SK-N-SH treated with all-trans-retinoic acid at 6 μM for 48 hours (cell line): ENCODE measurements around the gene DEPP1.

Source experiments
- ATAC-seq: fragments of 200-7000 bp; cut with Tn5 transposase; 3 replicates; pipeline ENCODE4 v1.9.1; 2020; ENCODE audit warnings: mild to moderate bottlenecking, moderate library complexity
- ARNTL ChIP-seq: fragments of 450-650 bp; formaldehyde crosslinking; IDR thresholded peaks from 2 replicates; pipeline ENCODE4 v1.5.0; 2020; ENCODE audit warnings: low read depth, mild to moderate bottlenecking, moderate library complexity, borderline replicate concordance
- BACH2 ChIP-seq: fragments of 250-450 bp; sonication (Bioruptor Pico); IDR thresholded peaks from 2 replicates; pipeline ENCODE4 v1.9.0; 2021; ENCODE audit warnings: mild to moderate bottlenecking, borderline replicate concordance
- CSDC2 ChIP-seq: fragments of 250-450 bp; sonication (Bioruptor Pico); IDR thresholded peaks from 2 replicates; pipeline ENCODE4 v1.5.0; 2020; ENCODE audit warnings: mild to moderate bottlenecking, moderate library complexity
- ESRRG ChIP-seq: fragments of 250-450 bp; sonication (Bioruptor Pico); IDR thresholded peaks from 2 replicates; pipeline ENCODE4 v1.6.1; 2021; ENCODE audit warnings: mild to moderate bottlenecking
- GLIS3 ChIP-seq: fragments of 250-450 bp; sonication (Bioruptor Pico); IDR thresholded peaks from 2 replicates; pipeline ENCODE4 v1.5.0; 2020; ENCODE audit warnings: mild to moderate bottlenecking, moderate library complexity
- OSR1 ChIP-seq: fragments of 250-450 bp; sonication (Bioruptor Pico); IDR thresholded peaks from 2 replicates; pipeline ENCODE4 v1.8.0; 2022; ENCODE audit warnings: moderate library complexity, mild to moderate bottlenecking, inconsistent platforms
- PPARA ChIP-seq: fragments of 250-450 bp; sonication (Bioruptor Pico); IDR thresholded peaks from 2 replicates; pipeline ENCODE4 v1.5.0; 2020; ENCODE audit warnings: mild to moderate bottlenecking, borderline replicate concordance
- RARB ChIP-seq: fragments of 250-450 bp; sonication (Bioruptor Pico); IDR thresholded peaks from 2 replicates; pipeline ENCODE4 v1.8.0; 2021; ENCODE audit warnings: mild to moderate bottlenecking, moderate library complexity
- SNAI2 ChIP-seq: fragments of 250-450 bp; sonication (Bioruptor Pico); IDR thresholded peaks from 2 replicates; pipeline ENCODE4 v1.5.0; 2020; ENCODE audit warnings: mild to moderate bottlenecking, moderate library complexity
- TCF4 ChIP-seq: fragments of 250-450 bp; sonication (Bioruptor Pico); IDR thresholded peaks from 2 replicates; pipeline ENCODE4 v1.8.0; 2021; ENCODE audit warnings: mild to moderate bottlenecking, moderate library complexity, borderline replicate concordance
- TOX ChIP-seq: fragments of 250-450 bp; sonication (Bioruptor Pico); IDR thresholded peaks from 2 replicates; pipeline ENCODE4 v1.8.0; 2021; ENCODE audit warnings: mild to moderate bottlenecking, moderate library complexity, borderline replicate concordance
- ZC3H10 ChIP-seq: fragments of 250-450 bp; sonication (Bioruptor Pico); IDR thresholded peaks from 2 replicates; pipeline ENCODE4 v1.5.1; 2021; ENCODE audit warnings: mild to moderate bottlenecking, moderate library complexity
- ZFP3 ChIP-seq: fragments of 250-450 bp; sonication (Bioruptor Pico); IDR thresholded peaks from 2 replicates; pipeline ENCODE4 v1.5.0; 2020; ENCODE audit warnings: mild to moderate bottlenecking, moderate library complexity
- ZFP30 ChIP-seq: fragments of 450-650 bp; formaldehyde crosslinking; IDR thresholded peaks from 2 replicates; pipeline ENCODE4 v1.5.0; 2022; ENCODE audit warnings: mild to moderate bottlenecking, moderate library complexity
- ZNF565 ChIP-seq: fragments of 450-650 bp; formaldehyde crosslinking; conservative IDR thresholded peaks from 2 replicates; pipeline ENCODE4 v1.5.0; 2020; ENCODE audit warnings: low read depth, mild to moderate bottlenecking, moderate library complexity
- ZNF70 ChIP-seq: fragments of 450-650 bp; formaldehyde crosslinking; IDR thresholded peaks from 2 replicates; pipeline ENCODE4 v1.5.0; 2020; ENCODE audit warnings: mild to moderate bottlenecking, moderate library complexity
- ZNF8 ChIP-seq: fragments of 450-650 bp; formaldehyde crosslinking; IDR thresholded peaks from 2 replicates; pipeline ENCODE4 v1.5.0; 2020; ENCODE audit warnings: mild to moderate bottlenecking, moderate library complexity
- TF ChIP-seq, protein P1 (sequence below): fragments of 250-450 bp; sonication (Bioruptor Pico); IDR thresholded peaks from 2 replicates; pipeline ENCODE4 v1.8.0; 2020; ENCODE audit warnings: mild to moderate bottlenecking, moderate library complexity, borderline replicate concordance
- TF ChIP-seq, protein P2 (sequence below): fragments of 250-450 bp; sonication (Bioruptor Pico); IDR thresholded peaks from 2 replicates; pipeline ENCODE4 v1.5.1; 2020; ENCODE audit warnings: low read depth, mild to moderate bottlenecking, moderate library complexity
- TF ChIP-seq, protein P3 (sequence below): fragments of 250-450 bp; sonication (Bioruptor Pico); IDR thresholded peaks from 2 replicates; pipeline ENCODE4 v1.5.1; 2021; ENCODE audit warnings: mild to moderate bottlenecking, moderate library complexity
- TF ChIP-seq, protein P4 (sequence below): fragments of 250-450 bp; sonication (Bioruptor Pico); IDR thresholded peaks from 2 replicates; pipeline ENCODE4 v1.8.0; 2021; ENCODE audit warnings: low read depth, mild to moderate bottlenecking, moderate library complexity, borderline replicate concordance
- TF ChIP-seq, protein P5 (sequence below): fragments of 250-450 bp; sonication (Bioruptor Pico); IDR thresholded peaks from 2 replicates; pipeline ENCODE4 v1.5.0; 2020; ENCODE audit warnings: mild to moderate bottlenecking, moderate library complexity

Gene DEPP1

DNA sequence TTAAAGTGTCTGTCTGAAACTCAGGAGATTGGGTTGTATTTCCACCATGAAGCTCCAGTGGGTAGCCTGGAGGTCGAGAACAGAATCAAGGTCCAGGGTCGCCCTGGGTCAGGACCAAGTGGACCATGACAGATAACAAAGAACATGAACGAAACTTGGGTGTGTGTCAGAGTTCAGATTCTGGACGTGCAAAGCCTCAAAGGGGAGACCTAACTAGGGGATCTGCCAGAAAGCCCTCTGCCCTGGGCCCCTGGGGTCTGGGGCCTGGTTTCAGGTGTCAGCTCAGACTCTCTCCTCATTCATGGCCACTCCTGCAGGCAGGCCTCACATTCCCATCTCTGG, 17.4 kb downstream of the DEPP1 start:
- TF ChIP-seq, protein P1, sequence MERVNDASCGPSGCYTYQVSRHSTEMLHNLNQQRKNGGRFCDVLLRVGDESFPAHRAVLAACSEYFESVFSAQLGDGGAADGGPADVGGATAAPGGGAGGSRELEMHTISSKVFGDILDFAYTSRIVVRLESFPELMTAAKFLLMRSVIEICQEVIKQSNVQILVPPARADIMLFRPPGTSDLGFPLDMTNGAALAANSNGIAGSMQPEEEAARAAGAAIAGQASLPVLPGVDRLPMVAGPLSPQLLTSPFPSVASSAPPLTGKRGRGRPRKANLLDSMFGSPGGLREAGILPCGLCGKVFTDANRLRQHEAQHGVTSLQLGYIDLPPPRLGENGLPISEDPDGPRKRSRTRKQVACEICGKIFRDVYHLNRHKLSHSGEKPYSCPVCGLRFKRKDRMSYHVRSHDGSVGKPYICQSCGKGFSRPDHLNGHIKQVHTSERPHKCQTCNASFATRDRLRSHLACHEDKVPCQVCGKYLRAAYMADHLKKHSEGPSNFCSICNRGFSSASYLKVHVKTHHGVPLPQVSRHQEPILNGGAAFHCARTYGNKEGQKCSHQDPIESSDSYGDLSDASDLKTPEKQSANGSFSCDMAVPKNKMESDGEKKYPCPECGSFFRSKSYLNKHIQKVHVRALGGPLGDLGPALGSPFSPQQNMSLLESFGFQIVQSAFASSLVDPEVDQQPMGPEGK (CRISPR knock-in tag), result no peak
- TF ChIP-seq, protein P2, sequence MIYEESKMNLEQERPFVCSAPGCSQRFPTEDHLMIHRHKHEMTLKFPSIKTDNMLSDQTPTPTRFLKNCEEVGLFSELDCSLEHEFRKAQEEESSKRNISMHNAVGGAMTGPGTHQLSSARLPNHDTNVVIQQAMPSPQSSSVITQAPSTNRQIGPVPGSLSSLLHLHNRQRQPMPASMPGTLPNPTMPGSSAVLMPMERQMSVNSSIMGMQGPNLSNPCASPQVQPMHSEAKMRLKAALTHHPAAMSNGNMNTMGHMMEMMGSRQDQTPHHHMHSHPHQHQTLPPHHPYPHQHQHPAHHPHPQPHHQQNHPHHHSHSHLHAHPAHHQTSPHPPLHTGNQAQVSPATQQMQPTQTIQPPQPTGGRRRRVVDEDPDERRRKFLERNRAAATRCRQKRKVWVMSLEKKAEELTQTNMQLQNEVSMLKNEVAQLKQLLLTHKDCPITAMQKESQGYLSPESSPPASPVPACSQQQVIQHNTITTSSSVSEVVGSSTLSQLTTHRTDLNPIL (CRISPR knock-in tag), result no peak
- TF ChIP-seq GLIS3 (CRISPR knock-in tag) (no peak), BACH2 (CRISPR knock-in tag) (no peak), ZFP3 (CRISPR knock-in tag) (no peak), ESRRG (CRISPR knock-in tag) (no peak), ZFP30 (CRISPR knock-in tag) (no peak), ZNF8 (no peak), ARNTL (CRISPR knock-in tag) (no peak), PPARA (CRISPR knock-in tag) (no peak), ZC3H10 (CRISPR knock-in tag) (no peak), TOX (no peak), CSDC2 (CRISPR knock-in tag) (no peak), OSR1 (CRISPR knock-in tag) (no peak), ZNF565 (no peak)
- TF ChIP-seq, protein P3, sequence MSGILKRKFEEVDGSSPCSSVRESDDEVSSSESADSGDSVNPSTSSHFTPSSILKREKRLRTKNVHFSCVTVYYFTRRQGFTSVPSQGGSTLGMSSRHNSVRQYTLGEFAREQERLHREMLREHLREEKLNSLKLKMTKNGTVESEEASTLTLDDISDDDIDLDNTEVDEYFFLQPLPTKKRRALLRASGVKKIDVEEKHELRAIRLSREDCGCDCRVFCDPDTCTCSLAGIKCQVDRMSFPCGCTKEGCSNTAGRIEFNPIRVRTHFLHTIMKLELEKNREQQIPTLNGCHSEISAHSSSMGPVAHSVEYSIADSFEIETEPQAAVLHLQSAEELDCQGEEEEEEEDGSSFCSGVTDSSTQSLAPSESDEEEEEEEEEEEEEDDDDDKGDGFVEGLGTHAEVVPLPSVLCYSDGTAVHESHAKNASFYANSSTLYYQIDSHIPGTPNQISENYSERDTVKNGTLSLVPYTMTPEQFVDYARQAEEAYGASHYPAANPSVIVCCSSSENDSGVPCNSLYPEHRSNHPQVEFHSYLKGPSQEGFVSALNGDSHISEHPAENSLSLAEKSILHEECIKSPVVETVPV, result no peak
- TF ChIP-seq, protein P4, sequence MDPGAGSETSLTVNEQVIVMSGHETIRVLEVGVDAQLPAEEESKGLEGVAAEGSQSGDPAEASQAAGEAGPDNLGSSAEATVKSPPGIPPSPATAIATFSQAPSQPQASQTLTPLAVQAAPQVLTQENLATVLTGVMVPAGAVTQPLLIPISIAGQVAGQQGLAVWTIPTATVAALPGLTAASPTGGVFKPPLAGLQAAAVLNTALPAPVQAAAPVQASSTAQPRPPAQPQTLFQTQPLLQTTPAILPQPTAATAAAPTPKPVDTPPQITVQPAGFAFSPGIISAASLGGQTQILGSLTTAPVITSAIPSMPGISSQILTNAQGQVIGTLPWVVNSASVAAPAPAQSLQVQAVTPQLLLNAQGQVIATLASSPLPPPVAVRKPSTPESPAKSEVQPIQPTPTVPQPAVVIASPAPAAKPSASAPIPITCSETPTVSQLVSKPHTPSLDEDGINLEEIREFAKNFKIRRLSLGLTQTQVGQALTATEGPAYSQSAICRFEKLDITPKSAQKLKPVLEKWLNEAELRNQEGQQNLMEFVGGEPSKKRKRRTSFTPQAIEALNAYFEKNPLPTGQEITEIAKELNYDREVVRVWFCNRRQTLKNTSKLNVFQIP (CRISPR knock-in tag), result no peak
- ATAC-seq, result no peak

DNA sequence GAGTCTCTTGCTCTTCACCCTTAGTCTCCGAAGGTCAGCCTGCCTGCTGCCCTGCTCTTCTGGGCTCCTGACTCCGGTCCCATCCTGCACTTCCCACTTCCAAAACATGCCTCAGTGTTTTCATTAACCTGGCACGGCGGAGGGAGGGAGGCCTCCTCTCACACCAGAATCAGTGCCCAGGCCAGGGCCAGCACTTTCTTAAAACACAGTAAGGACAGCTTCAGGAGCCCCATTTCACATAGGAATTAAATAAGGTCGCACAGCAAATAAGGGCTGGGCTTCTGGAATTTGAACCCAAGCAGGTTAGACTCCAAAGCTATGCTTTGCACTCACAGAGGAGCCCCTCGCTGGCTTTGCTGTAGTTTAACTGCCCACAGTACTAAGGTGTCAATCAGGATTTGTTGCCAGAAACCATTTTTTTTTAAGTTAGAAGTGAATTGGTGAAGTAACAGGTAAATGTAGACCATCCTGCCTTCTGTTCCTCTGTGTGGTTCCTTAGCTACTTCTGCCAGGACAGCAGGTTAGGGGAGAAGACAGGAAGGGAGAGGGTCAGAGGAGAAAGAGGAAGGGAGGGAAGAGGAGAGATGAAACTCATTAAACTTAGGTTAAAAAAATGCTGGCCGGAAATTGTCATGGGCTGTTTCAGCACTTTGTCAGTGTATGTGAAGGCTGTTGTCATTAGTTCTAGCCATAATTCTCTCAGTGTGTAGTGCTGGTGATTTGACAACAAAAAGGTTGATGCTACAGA, 18.0 kb downstream of the DEPP1 start:
- no peak for ATAC-seq
- TF ChIP-seq TOX (no peak), TCF4 (CRISPR knock-in tag) (no peak), PPARA (CRISPR knock-in tag) (no peak), ZNF565 (no peak), OSR1 (CRISPR knock-in tag) (no peak), ZC3H10 (CRISPR knock-in tag) (no peak), ZFP3 (CRISPR knock-in tag) (no peak), GLIS3 (CRISPR knock-in tag) (no peak), SNAI2 (no peak), CSDC2 (CRISPR knock-in tag) (no peak), ZNF70 (CRISPR knock-in tag) (no peak), ZFP30 (CRISPR knock-in tag) (no peak), BACH2 (CRISPR knock-in tag) (no peak), RARB (no peak)
- TF ChIP-seq, protein P2 (CRISPR knock-in tag), result no peak
- TF ChIP-seq, protein P3, result no peak
- TF ChIP-seq, protein P5, sequence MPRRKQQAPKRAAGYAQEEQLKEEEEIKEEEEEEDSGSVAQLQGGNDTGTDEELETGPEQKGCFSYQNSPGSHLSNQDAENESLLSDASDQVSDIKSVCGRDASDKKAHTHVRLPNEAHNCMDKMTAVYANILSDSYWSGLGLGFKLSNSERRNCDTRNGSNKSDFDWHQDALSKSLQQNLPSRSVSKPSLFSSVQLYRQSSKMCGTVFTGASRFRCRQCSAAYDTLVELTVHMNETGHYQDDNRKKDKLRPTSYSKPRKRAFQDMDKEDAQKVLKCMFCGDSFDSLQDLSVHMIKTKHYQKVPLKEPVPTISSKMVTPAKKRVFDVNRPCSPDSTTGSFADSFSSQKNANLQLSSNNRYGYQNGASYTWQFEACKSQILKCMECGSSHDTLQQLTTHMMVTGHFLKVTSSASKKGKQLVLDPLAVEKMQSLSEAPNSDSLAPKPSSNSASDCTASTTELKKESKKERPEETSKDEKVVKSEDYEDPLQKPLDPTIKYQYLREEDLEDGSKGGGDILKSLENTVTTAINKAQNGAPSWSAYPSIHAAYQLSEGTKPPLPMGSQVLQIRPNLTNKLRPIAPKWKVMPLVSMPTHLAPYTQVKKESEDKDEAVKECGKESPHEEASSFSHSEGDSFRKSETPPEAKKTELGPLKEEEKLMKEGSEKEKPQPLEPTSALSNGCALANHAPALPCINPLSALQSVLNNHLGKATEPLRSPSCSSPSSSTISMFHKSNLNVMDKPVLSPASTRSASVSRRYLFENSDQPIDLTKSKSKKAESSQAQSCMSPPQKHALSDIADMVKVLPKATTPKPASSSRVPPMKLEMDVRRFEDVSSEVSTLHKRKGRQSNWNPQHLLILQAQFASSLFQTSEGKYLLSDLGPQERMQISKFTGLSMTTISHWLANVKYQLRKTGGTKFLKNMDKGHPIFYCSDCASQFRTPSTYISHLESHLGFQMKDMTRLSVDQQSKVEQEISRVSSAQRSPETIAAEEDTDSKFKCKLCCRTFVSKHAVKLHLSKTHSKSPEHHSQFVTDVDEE (CRISPR knock-in tag), result no peak
- TF ChIP-seq, protein P1 (CRISPR knock-in tag), result no peak
- TF ChIP-seq, protein P4 (CRISPR knock-in tag), result no peak
